Osteoblast (primary cell): Measurements from ENCODE around the gene ARHGEF11. TPM values are rescaled to one million over a fixed set of nuclear protein-coding genes. Genes with fewer than 3 reads are reported as not detected.

Experiments
- DNase-seq: peaks from one replicate; pipeline ENCODE4 v3.0.0; 2011; ENCODE audit warnings: low spot score, mixed read lengths; ENCODE audit not compliant: insufficient read length; ENCODE audit errors: missing footprints
- H2AFZ ChIP-seq: 2 replicates; pipeline ENCODE4 v1.6.0; 2011; ENCODE audit warnings: mild to moderate bottlenecking, low read length
- H3K27ac ChIP-seq: 2 replicates; pipeline ENCODE4 v1.5.1; 2011; ENCODE audit warnings: mild to moderate bottlenecking, low read depth, low read length, moderate library complexity
- H3K27me3 ChIP-seq: 2 replicates; pipeline ENCODE4 v1.6.0; 2012; ENCODE audit warnings: mild to moderate bottlenecking, control low read depth, inconsistent platforms, low read length, moderate library complexity; ENCODE audit not compliant: insufficient read depth
- H3K36me3 ChIP-seq: 2 replicates; pipeline ENCODE4 v1.5.1; 2011; ENCODE audit warnings: mild to moderate bottlenecking, low read length, control low read depth, moderate library complexity; ENCODE audit not compliant: insufficient read depth
- H3K4me1 ChIP-seq: 2 replicates; pipeline ENCODE4 v1.5.1; 2011; ENCODE audit warnings: mild to moderate bottlenecking, low read length, control low read depth, moderate library complexity; ENCODE audit not compliant: insufficient read depth
- H3K4me2 ChIP-seq: 2 replicates; pipeline ENCODE4 v1.6.0; 2011; ENCODE audit warnings: mild to moderate bottlenecking, low read length; ENCODE audit not compliant: insufficient read depth
- H3K4me3 ChIP-seq: fragments of 200-600 bp; sonication (generic); 3 replicates; pipeline ENCODE4 v1.5.1; 2012; ENCODE audit warnings: mild to moderate bottlenecking, low read length, inconsistent platforms; ENCODE audit not compliant: insufficient read depth
- H3K79me2 ChIP-seq: 2 replicates; pipeline ENCODE4 v1.6.0; 2012; ENCODE audit warnings: mild to moderate bottlenecking, low read length, control low read depth, inconsistent platforms; ENCODE audit not compliant: insufficient read depth
- H3K9me3 ChIP-seq: 2 replicates; pipeline ENCODE4 v1.5.1; 2011; ENCODE audit warnings: low read depth, low read length, control low read depth
- H4K20me1 ChIP-seq: 2 replicates; pipeline ENCODE4 v1.6.0; 2012; ENCODE audit warnings: mild to moderate bottlenecking, low read length, control low read depth; ENCODE audit not compliant: insufficient read depth
- total RNA-seq: library from RNA; depleted of rRNA; stranded (reverse); fragments of >200 nt; gene quantifications from 2 replicates; pipeline ENCODE4 v1.2.3, GENCODE V29; 2012
- TF ChIP-seq, protein P1 (sequence below): IDR thresholded peaks from 2 replicates; pipeline ENCODE4 v1.5.1; 2011; ENCODE audit warnings: mild to moderate bottlenecking, low read depth, low read length, moderate library complexity; ENCODE audit errors: extremely low read depth

Gene ARHGEF11
- total RNA-seq, 1 donor, result 50.3 TPM

GRCh38 chr1:156959414-156959813, 86.1 kb downstream of the ARHGEF11 start:
- Histone ChIP-seq H3K9me3 (no peaks in the 10 kb centered on the region), H3K4me2 (no peak overlapping the region), H2AFZ (no peak overlapping the region), H4K20me1 (no peaks in the 10 kb centered on the region), H3K27me3 (no peaks in the 10 kb centered on the region), H3K4me3 (no peak overlapping the region), H3K79me2 (no peaks in the 10 kb centered on the region), H3K36me3 (peaks cover 63% of the 10 kb centered on the region), H3K27ac (no peak overlapping the region), H3K4me1 (no peaks in the 10 kb centered on the region)
- DNase-seq, result no peak
- TF ChIP-seq, protein P1, sequence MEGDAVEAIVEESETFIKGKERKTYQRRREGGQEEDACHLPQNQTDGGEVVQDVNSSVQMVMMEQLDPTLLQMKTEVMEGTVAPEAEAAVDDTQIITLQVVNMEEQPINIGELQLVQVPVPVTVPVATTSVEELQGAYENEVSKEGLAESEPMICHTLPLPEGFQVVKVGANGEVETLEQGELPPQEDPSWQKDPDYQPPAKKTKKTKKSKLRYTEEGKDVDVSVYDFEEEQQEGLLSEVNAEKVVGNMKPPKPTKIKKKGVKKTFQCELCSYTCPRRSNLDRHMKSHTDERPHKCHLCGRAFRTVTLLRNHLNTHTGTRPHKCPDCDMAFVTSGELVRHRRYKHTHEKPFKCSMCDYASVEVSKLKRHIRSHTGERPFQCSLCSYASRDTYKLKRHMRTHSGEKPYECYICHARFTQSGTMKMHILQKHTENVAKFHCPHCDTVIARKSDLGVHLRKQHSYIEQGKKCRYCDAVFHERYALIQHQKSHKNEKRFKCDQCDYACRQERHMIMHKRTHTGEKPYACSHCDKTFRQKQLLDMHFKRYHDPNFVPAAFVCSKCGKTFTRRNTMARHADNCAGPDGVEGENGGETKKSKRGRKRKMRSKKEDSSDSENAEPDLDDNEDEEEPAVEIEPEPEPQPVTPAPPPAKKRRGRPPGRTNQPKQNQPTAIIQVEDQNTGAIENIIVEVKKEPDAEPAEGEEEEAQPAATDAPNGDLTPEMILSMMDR, result no peak

- H3K27me3 ChIP-seq, result no peaks in the 10 kb centered on the region
- no peaks in the 10 kb centered on the region for H4K20me1 ChIP-seq
- peaks cover 61% of the 10 kb centered on the region for H3K36me3 ChIP-seq
- H3K9me3 ChIP-seq, result no peaks in the 10 kb centered on the region
- no peak overlapping the region for H2AFZ ChIP-seq
- DNase-seq, result no peak
- H3K4me3 ChIP-seq, result no peak overlapping the region
- no peaks in the 10 kb centered on the region for H3K79me2 ChIP-seq
- H3K27ac ChIP-seq, result no peak overlapping the region
- no peak overlapping the region for H3K4me2 ChIP-seq
- TF ChIP-seq, protein P1, result no peak
- no peaks in the 10 kb centered on the region for H3K4me1 ChIP-seq
Observed at GRCh38 chr1:156958247-156958714, 87.3 kb downstream of the ARHGEF11 start.

DNA sequence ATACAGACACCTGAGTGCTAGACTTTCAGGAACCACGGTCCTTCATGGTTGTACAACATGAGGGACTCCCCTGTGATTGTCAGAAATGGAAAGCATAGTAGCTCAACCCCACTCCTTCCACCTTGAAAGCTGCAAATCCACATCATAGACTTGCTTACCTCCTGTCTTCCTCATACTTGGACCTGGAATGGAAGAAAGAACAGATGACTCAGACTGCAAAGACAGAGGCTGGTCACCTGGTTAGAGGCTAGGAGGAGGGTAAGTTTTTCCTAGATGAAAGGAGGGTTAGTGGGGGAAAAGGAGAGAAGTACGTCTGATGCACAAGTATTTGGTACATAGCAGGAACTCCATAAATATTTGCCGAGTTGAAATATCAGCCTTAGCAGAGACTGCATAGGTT, 87.9 kb downstream of the ARHGEF11 start:
- peaks cover 60% of the 10 kb centered on the region for H3K36me3 ChIP-seq
- H4K20me1 ChIP-seq, result no peaks in the 10 kb centered on the region
- no peaks in the 10 kb centered on the region for H3K9me3 ChIP-seq
- H2AFZ ChIP-seq, result no peak overlapping the region
- no peaks in the 10 kb centered on the region for H3K27me3 ChIP-seq
- no peak overlapping the region for H3K27ac ChIP-seq
- no peaks in the 10 kb centered on the region for H3K79me2 ChIP-seq
- no peak overlapping the region for H3K4me2 ChIP-seq
- TF ChIP-seq, protein P1, result no peak
- H3K4me1 ChIP-seq, result no peaks in the 10 kb centered on the region
- no peak overlapping the region for H3K4me3 ChIP-seq
- DNase-seq, result no peak

- Histone ChIP-seq H2AFZ (no peak overlapping the region), H3K4me2 (no peak overlapping the region), H3K4me3 (no peak overlapping the region), H3K27ac (no peak overlapping the region), H3K27me3 (no peaks in the 10 kb centered on the region), H3K4me1 (no peaks in the 10 kb centered on the region), H3K9me3 (no peaks in the 10 kb centered on the region), H3K36me3 (peaks cover 63% of the 10 kb centered on the region), H3K79me2 (no peaks in the 10 kb centered on the region), H4K20me1 (no peaks in the 10 kb centered on the region)
- TF ChIP-seq, protein P1, result no peak
- DNase-seq, result no peak
Observed at GRCh38 chr1:156956333-156956732, 89.2 kb downstream of the ARHGEF11 start.
